HG03097 (cell line): ENCODE measurements around the gene FCAMR.
"Not testable (repeated sequence)": the region's sequence is repeated elsewhere in the genome, so short reads cannot be mapped to it uniquely, and the experiment has no call there.

ENCODE experiments used
- ATAC-seq: cut with Tn5 transposase; IDR thresholded peaks from one replicate; pipeline ENCODE4 v1.9.1; 2021; ENCODE audit not compliant: unreplicated experiment, low FRiP score

The FCAMR gene

GRCh38 chr1:206937425-206937824 lies 32.8 kb downstream of the FCAMR start:
- ATAC-seq, result no peak

GRCh38 chr1:206935491-206936067 lies 34.7 kb downstream of the FCAMR start:
- no peak for ATAC-seq

DNA sequence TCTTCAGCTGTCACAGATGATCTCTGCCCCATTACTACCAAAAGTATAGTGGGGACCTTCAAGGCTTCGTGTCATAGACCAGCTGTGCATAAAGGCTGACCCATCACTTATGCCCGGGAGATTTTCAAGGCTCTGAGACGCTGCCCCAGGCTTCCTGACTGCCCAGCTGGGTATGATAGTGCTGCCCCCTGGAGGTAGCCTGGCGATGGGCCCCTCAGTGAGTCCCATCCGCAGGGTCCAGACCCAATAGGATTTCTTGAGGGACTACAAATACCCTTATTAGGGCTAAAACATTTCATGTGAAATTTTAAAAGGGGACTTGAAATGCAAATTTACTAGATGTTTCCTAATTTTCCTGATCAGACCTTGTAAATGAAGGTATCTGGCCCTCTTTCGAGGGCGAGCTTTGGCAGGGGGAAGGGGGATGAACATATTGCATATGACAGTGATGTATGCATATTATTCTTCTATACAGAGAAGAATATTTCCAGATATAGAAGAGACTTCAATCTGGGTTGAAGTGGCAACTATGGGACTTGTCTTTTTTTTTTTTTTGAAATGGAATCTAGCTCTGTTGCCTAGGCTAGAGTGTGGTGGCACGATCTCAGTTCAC lies 36.8 kb downstream of the FCAMR start:
- ATAC-seq, result no peak

- no peak for ATAC-seq
These were observed 38.1 kb downstream of the FCAMR start for GRCh38 chr1:206932177-206932576.

GRCh38 chr1:206931709-206932108 lies 38.6 kb downstream of the FCAMR start:
- no peak for ATAC-seq

- ATAC-seq, result peak; percentile 49
These were observed 40.0 kb downstream of the FCAMR start for GRCh38 chr1:206930210-206930798.

DNA sequence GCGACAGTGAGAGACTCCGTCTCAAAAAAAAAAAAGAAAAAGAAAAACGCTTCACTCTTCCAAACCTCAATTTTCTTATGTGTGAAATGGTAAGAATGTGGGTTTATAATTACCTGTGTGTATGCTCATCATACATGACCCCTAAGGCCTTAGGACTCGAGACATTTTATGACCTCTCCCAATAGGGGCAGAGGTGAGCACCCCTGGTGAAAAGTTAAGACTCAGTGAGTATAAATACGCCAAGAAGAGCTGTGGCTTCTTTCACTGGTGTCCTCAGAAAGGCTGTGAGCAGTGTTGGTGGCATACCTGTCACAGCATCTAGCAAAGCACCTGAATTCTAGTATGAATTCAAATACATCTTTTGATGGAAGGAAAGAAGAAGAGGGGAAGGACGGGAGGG lies 40.7 kb downstream of the FCAMR start:
- ATAC-seq, result no peak

DNA sequence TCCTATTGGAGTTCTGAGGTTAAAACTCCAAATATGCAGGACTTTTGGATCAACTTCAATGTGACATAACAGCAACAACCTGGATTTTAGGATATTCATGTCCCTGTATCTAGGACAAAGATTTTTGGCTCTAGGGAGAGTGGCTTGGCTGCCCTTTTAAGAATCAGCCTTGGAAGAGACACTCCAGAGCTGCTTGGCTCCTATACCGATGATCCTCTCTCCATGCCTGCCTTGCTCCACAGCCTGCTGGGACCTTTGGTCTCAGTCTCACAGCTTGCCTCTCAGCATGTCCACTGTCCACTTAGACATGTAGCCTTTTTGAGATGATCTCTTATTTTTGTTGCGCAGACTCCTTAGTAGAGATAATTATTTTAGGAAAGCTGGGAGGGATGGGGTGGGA lies 44.0 kb downstream of the FCAMR start:
- no peak for ATAC-seq

DNA sequence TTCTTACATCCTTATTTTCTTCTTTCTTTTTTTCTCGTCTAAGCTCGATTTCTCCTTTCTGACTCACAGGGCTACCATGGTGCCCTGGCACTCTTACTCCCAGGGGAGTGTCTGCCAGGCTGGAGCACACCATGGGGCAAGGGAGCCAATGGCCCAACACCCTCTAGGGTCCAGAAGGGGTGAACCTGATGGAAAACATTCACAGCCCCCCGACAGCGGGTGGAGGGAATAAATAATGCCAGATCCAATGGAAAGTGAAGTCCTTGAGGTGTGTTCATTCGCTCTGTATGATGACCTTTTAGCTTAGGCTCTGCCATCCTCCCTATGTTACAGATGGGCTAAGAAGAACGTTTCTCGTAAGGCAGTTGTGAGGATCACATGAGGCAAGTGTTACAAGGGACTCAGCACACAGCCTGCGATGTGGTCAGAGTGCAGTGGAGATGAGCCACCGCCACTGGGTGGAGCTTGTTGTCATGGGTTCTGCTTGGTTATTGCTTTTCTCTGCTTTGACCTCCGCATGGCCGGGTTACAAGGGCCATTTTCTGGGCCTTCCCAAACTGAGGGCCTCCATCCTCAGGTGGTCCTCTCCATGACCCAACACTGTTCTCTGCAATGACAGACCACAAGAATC lies 45.0 kb downstream of the FCAMR start:
- peak; percentile 39 for ATAC-seq

- ATAC-seq, result no peak
These were observed 45.6 kb downstream of the FCAMR start for GRCh38 chr1:206924592-206925105.

DNA sequence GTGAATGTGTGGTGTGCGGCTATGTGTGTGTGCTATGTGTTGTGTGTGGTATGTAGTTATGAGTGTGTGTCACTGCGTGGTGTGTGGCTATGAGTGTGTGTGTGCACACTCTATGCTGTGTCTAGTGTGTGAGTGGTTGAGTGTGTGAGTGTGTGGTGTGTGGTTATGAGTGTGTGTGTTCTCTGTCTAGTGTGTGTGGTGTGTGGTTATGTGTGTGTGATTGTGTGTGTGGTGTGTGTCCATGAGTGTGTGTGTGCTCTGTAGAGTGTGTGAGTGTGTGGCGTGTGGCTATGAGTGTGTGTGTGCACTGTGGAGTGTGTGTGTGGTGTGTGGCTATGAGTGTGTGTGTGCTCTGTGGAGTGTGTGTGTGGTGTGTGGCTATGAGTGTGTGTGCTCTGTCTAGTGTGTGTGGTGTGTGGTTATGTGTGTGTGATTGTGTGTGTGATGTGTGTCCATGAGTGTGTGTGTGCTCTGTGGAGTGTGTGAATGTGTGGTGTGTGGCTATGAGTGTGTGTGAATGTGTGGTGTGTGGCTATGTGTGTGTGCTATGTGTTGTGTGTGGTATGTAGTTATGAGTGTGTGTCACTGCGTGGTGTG lies 46.2 kb downstream of the FCAMR start:
- not testable (repeated sequence) for ATAC-seq

- ATAC-seq, result peak; percentile 27
These were observed 47.0 kb downstream of the FCAMR start for GRCh38 chr1:206923009-206923960.

DNA sequence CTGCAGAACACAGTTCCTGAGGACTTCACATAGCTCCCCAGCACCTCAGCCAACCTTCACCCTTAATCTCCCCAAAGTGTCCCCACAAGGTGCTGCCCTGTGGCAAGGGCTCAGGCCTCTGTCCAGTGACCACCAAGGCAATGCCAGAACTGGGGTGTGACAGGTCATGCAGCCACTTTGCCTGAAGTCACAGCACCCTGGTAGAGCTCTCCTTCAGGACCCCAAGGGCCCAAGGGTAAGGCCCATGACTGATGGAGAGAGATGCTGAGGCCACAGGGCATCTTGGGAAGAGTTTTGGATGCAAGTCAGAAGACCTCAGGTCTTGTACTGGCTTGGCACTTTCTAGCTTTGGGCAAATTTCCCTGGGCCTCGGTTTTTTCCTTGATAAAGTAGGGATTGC lies 47.7 kb downstream of the FCAMR start:
- no peak for ATAC-seq

- no peak for ATAC-seq
These were observed 48.4 kb downstream of the FCAMR start, which contains the start of gene FCMR for GRCh38 chr1:206921772-206922265. Gene FCMR (minus strand): TSS chr1:206921941. CDS start chr1:206921854, 87 bp downstream.

DNA sequence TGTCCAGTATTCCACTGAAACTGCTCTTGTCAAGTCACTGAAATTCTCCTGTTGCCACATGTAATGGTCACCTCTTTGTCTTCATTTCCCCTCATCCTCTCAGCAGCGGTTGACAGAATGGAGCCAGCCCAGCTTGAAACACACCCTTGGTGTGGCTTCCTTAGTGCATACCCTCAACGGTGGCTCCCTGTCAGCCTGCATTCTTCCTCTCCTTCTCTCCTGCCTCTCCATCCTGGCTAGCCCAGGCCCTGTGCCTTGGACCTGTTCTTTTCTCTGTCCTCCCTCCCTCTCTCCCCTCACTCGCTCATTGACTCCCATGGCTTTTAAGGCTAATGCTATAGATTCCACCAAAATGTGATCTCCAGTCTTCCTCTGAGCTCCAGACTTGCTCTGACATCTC lies 52.2 kb downstream of the FCAMR start:
- ATAC-seq, result no peak

DNA sequence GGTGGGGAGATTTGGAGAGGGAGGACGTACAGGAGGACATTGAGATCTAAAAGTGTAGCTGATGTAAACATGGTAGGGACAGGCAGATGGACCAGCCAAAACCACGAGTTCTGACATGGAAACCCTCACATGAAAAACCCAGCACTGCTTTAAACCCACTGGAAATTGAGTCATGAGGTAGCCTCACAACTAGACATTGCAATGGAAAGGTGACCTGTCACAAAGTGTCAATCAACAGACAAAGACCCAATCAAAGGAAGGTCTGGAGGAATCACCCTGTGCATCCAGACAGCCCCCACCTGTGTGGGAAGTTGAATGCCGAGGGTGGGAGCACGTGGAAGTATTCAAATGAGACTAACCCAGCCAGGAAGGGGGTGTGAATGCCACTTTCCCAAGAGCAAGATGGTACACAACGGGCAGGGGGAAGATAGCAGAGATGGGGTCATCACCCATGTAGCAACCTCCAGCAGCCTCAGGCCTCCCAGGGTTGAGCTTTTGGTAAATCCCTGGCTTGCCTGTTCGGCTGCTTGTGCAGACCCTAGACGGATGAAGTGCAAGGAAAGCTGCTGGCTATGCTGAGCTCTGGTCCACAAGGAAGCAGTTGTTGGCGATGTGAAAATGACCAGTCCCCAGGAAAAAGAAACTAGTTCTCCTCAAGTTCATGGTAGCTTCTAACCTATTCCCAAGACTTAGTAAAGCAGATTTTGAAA lies 54.1 kb downstream of the FCAMR start:
- no peak for ATAC-seq

DNA sequence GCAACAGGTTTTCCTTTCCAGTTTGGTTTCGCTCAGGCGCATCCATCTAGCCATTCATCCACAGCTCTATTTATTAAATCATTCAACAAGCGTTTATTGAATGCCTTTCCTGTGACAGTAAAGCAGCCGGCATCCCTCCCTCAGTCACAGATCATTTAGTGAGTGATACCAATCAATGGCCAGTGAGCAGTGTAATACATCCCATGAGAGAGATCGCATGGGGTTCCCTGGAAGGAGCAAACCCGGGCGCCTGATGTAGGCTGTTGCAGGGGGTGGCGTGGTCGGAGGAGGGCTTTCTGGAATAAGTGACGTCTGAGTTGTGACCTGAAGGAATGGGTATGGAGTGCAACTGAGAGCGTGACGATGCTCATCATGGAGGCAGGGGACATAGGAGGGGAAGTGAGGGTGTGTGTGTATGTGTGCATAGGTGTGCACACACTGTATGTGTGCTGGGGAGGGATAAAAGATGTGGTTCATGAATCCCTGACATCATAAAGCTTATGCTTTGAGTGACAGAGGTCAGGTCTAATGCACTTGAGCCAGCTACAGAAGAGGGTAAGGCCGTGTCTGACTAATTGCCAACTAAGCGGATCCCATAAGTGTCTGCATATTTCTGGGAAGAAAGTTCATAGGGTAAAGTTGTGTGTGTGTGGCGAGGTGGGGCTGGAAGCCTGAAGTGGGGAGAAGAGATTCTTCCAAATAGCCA lies 55.1 kb downstream of the FCAMR start:
- ATAC-seq, result no peak

DNA sequence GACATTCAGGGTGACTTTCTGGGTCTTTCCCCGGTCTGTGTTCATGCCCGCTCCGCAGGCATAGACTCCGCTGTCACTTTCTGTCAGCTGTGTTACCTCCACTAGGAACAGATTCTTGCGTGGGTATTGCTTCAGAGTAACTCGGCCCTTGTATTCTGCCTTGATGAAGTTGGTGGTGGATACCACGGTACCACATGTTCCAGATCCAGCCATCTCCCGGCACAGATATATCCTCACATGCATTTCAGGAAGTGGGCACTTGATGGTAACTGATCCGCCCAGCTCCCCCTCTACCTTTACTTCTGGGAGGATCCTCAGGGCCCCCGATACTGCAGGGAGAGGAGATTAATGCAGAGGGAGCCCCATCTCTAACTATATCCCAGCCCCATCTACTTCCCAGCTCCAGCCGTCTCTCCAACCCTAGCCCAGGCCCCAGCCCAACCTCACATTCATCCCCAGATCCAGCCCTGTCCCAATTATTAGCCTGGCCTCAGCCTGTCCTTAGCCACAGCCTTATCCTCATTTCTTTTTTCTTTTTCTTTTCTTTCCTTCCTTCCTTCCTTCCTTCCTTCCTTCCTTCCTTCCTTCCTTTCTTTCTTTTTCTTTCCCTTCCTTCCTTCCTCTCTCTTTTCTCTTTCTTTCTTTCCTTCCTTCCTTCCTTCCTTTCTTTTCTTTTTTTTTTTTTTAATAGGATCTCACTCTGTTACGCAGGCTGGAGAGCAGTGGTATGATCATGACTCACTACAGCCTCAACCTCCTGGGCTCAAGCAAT lies 56.3 kb downstream of the FCAMR start:
- no peak for ATAC-seq
